Brain microvascular endothelial cell (primary cell): Measurements from ENCODE around the gene TBC1D3B.

Experiments used
- DNase-seq: peaks from one replicate; pipeline ENCODE4 v3.0.0-alpha.2; 2020
- H3K27ac ChIP-seq: fragments of 250-450 bp; sonication (Bioruptor Pico); 2 replicates; pipeline ENCODE4 v1.5.1; 2020; ENCODE audit warnings: mild to moderate bottlenecking, moderate library complexity
- H3K27me3 ChIP-seq: fragments of 250-450 bp; sonication (Bioruptor Pico); replicated peaks from 2 replicates; pipeline ENCODE4 v1.5.1; 2020; ENCODE audit warnings: mild to moderate bottlenecking
- H3K36me3 ChIP-seq: fragments of 250-450 bp; sonication (Bioruptor Pico); replicated peaks from 2 replicates; pipeline ENCODE4 v1.5.1; 2020; ENCODE audit warnings: mild to moderate bottlenecking
- H3K4me3 ChIP-seq: 2 replicates; pipeline ENCODE4 v1.5.1; 2011; ENCODE audit warnings: low read depth, mild to moderate bottlenecking, control low read depth, low read length, moderate library complexity
- CTCF ChIP-seq: IDR thresholded peaks from 2 replicates; pipeline ENCODE4 v1.5.1; 2011; ENCODE audit warnings: low read depth, mild to moderate bottlenecking, moderate library complexity, low read length, control low read depth, inconsistent platforms; ENCODE audit errors: missing control alignments
- in situ Hi-C: cut with HindIII; loops from 2 replicates; pipeline ENCODE4 v1.10.0; 2017; ENCODE audit warnings: low sequenced_read_pairs, low pct_ligation_motif_present

The TBC1D3B gene

GRCh38 chr17:36142806-36143205 lies 33.6 kb downstream of the TBC1D3B start:
- in situ Hi-C loops, result no loop called here
- no peak overlapping the region for H3K27ac ChIP-seq
- H3K27me3 ChIP-seq, result no peaks in the 10 kb centered on the region
- no peak overlapping the region for H3K4me3 ChIP-seq
- H3K36me3 ChIP-seq, result no peaks in the 10 kb centered on the region
- DNase-seq, result no peak
- no peak for TF ChIP-seq CTCF

GRCh38 chr17:36142235-36142634 lies 34.2 kb downstream of the TBC1D3B start:
- no peak for DNase-seq

GRCh38 chr17:36136439-36136838 lies 40.0 kb downstream of the TBC1D3B start:
- Histone ChIP-seq H3K27me3 (no peaks in the 10 kb centered on the region), H3K27ac (no peak overlapping the region), H3K4me3 (no peak overlapping the region), H3K36me3 (no peaks in the 10 kb centered on the region)
- in situ Hi-C loops, result no loop called here
- no peak for TF ChIP-seq CTCF
- DNase-seq, result no peak

More at GRCh38 chr17:36142235-36142634, 34.2 kb downstream of the TBC1D3B start:
- Histone ChIP-seq H3K4me3 (no peak overlapping the region), H3K36me3 (no peaks in the 10 kb centered on the region), H3K27me3 (no peaks in the 10 kb centered on the region), H3K27ac (no peak overlapping the region)
- TF ChIP-seq CTCF, result no peak
- in situ Hi-C loops, result no loop called here

- no peaks in the 10 kb centered on the region for H3K27me3 ChIP-seq
- H3K4me3 ChIP-seq, result no peak overlapping the region
- in situ Hi-C loops, result no loop called here
- no peaks in the 10 kb centered on the region for H3K36me3 ChIP-seq
- DNase-seq, result no peak
- H3K27ac ChIP-seq, result no peak overlapping the region
- TF ChIP-seq CTCF, result no peak
These were observed 40.4 kb downstream of the TBC1D3B start for GRCh38 chr17:36136036-36136435.

- DNase-seq, result no peak
- in situ Hi-C loops, result no loop called here
- Histone ChIP-seq H3K4me3 (no peak overlapping the region), H3K36me3 (no peaks in the 10 kb centered on the region), H3K27ac (no peak overlapping the region), H3K27me3 (no peaks in the 10 kb centered on the region)
- no peak for TF ChIP-seq CTCF
These were observed 41.0 kb downstream of the TBC1D3B start for GRCh38 chr17:36135465-36135864.

GRCh38 chr17:36133602-36134236 lies 42.7 kb downstream of the TBC1D3B start:
- Histone ChIP-seq H3K27ac (no peak overlapping the region), H3K4me3 (no peak overlapping the region), H3K36me3 (no peaks in the 10 kb centered on the region), H3K27me3 (no peaks in the 10 kb centered on the region)
- no peak for TF ChIP-seq CTCF
- no peak for DNase-seq
- in situ Hi-C loops, result no loop called here
